COR-L47 (cell line): ENCODE results near the gene COX19.

ENCODE experiments used
- DNase-seq: peaks from one replicate; lab custom pipeline; 2025; lab: John Stamatoyannopoulos, UW

COX19 gene

DNA sequence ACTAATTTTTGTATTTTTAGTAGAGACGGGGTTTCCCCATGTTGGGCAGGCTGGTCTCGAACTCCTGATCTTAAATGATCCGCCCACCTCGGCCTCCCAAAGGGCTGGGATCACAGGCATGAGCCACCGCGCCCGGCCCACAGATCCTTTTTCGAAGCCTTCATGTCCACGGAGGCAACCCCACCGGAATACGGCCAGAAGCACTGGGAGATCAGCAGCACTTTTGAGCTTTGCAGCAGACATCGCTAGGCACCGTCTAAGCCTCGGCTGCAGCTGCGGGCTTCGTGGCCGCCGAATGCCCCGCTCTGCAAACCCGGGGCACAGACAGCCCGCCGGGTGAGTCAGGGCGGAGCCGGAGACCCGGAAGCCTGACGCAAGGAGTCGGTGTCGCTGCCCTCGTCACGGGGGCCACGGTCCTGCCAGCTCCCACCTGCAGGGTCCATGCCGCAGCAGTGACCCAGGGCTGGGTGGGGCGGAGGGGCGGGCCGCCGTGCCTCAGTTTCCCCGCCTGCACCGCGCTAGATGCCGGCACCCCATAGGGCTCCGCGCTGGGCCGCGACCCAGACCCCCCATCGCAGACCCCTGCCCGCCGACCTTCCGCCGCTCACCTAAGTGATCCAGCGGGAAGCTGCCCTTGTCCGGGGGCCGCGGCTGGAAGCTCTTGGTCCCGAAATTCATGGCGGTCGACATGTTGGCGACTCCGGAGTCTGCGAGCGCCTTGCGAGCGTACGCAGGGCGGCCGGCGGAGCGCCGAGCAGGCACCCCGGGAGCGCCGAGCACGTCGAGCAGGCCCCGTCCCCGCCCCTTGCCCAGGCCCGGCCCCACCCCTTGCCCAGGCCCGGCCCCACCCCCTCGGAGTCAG is at the start of gene COX19:
TSS of gene COX19 (minus strand) at position 730 of the 862 bp plus-strand sequence. CDS start at position 690, 40 bp downstream.
- DNase-seq: peak; percentile 79

GRCh38 chr7:1024331-1024841 is 49.0 kb upstream of the COX19 start:
- no peak for DNase-seq

DNA sequence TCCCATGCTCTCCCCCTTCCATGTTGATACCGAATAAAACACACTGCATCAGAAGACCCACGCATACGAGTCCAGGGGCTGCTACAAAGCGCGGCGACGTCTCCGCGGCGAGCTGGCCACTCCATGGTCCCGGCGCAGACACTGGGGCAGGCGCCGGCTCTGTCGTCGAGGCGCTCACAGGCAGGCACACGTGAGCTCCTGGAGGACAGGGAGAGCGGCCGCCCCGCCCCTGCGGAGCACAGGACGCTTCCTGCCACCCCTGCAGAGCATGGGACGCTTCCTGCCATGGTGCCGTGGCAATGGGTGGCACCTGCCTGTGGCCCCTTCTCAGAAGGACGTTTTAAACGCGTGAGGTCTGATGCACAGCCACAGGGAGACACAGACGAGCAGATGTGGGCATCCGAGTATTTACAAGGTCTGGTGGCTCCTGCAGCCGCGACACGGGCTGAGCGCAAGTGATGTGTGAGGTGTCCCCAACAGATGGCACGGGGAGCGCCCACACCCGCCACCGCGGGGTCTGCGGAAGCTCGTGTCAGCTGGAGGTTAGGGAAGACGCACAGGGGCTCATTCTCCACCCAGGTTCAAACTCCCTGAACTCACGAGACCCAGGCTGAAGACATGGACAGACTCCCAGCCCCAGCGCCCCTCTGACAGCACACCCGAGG is 47.6 kb upstream of the COX19 start:
- DNase-seq: no peak

GRCh38 chr7:1022356-1022755 is 47.0 kb upstream of the COX19 start:
- no peak for DNase-seq

GRCh38 chr7:1021931-1022330 is 46.6 kb upstream of the COX19 start:
- DNase-seq: no peak

DNA sequence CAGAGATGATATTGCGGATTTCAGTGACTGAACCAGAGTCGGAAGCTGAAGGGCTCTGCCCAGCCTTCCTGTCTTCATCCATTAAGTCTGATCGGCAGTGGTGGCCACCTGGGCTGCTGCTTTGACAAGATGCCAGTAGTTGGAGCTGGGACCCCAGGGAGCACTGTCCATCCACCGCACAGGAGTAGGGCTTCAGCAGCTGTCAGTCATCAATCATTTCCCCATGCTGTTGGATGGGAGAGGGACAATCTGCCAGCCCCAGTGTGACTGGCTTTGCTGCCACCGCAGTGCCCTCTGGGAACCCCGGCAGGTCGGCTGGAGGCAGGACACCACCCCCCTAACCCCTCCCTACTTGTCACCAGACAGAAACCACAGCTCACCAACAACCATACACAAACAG is 46.0 kb upstream of the COX19 start:
- no peak for DNase-seq

DNA sequence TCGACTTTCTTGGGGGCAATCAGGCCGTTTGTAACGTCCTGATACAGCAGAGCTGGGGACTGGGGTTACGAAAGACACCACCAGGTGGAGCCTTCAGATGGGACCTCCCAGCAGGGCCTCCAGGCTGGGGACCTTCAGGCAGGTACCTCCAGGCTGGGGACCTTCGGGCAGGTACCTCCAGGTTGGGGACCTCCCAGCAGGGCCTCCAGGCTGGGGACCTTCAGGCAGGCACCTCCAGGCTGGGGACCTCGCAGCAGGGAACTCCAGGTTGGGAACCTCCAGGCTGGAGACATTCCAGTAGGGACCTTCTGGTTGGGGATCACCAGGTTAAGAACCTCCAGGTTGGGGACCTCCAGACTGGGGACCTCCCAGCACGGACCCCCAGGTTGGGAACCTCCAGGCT is 45.5 kb upstream of the COX19 start:
- no peak for DNase-seq

DNA sequence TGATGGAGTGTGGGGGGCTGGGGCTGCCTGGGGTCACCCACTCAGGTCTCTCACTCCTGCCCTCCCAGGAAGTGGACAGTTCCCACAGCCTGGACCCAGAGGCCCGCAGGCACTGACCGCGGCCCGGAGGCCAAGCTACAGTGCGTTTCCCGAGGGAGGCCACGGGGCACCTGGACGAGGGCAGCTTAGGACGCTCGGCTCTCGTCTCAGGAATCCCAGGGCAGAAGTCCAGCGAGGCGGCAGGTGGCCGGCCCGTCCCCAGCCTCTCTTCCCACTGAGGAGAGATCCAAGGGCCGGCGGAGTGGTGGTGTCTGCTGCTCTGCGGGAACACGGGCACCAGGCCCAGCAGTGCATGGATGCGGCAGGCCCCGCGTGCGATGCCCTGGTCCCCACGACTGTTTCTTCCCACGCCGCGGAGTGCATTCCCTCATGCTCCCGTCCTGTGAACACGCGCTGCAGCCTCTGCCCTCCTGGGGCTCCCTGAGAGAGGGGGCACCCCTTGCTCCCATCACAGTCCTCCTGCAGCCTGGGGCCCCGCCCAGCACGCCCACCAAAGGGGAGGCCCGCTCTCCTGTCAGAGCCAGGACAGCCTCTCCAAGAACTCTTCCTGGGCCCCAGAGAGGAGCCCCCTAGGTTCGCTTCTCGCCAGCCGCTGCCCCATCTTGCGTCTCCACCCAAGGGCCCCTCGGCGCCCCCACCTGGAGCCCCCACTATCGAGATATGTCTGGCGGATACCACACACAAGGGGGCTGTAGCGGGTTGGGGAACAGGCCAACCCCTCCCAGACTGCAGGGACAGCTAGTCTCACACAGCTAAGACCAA is 44.7 kb upstream of the COX19 start:
- no peak for DNase-seq

DNA sequence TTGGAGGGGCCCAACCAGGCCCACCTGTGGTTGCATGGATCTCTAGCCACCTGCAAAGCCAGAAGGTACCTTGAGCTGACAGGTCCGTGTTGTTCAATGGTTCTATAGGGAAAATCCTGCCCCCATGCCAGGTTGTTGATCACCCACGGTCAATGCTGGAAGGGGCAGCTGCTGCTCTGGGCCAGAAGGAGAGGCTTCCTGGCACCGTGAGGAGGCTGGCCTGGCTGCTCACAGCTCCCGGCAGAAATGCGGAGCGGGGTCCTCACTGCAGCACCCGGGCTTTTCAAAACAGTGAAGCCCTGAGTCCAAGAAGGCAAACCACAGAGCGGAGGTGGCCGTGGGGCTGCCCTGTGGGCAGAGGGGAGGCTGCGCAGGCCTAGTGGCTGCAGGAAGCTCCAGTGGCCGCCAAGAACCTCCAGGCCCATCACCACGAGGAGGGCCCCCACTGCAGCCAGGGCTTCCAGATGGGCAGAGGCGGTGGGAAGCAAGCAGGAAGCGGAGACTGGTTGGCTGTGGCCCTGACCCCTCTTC is 44.0 kb upstream of the COX19 start:
- no peak for DNase-seq

DNA sequence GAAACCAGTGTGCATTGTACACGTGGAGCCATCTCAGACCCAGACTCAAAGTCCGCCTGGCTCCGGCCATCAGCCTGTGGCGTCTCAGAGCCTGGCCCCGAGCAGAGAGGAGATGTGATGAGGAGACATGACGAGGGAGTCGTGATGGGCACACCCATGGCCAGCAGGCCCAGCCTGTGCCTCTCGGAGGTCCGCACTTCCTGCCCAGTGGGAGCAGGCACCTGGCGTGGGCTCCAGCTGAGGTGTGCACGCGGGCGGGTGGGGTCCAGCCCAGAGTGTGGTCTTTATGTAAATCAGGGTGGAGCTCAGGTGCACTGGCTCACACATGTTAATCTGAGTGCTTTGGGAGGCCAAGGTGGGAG is 43.0 kb upstream of the COX19 start:
- no peak for DNase-seq

GRCh38 chr7:1017586-1018333 is 42.4 kb upstream of the COX19 start:
- no peak for DNase-seq

GRCh38 chr7:1016577-1017531 is 41.5 kb upstream of the COX19 start:
- DNase-seq: no peak

DNA sequence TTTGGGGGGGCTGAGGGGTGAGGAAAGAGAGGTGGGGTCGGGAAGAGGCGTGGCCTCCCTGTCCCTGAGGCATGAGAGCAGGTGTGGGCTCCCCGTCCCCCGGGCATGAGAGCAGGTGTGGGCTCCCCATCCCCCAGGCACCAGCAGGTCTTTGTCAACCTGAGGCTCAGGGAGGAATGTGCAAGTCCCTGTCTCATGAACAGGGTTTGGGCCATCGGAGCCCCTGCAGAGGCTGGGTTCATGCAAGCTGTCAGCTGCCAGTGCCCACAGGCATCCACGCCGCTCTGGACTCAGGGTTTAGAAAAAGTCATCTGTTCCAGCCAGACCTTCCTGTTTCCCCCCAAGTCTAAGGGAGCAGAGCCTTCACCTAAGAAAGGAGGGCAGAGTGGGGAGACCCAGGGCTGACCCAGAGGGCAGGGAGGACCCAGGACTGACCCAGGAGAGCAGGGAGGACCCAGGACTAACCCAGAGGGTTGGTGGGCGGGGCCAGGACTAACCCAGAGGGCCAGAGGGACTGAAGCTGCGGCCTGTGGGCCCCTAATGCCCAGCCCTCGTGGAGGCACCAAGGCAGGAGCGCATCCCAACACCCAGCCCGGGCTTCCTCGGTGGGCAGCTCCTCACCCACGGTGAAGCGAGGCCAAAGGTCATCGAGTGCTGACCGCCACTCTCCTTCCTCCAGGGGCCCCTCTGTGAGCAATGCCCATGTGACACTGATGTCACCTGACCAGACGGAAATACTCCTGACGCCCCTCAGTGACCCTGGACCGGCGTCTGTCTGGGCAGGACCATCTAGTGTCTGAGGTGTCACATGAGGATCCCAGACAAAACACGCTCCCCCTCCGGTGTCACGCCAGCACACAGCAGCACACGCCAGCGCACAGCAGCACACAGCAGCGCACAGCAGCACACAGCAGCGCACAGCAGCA is 40.1 kb upstream of the COX19 start:
- DNase-seq: no peak

DNA sequence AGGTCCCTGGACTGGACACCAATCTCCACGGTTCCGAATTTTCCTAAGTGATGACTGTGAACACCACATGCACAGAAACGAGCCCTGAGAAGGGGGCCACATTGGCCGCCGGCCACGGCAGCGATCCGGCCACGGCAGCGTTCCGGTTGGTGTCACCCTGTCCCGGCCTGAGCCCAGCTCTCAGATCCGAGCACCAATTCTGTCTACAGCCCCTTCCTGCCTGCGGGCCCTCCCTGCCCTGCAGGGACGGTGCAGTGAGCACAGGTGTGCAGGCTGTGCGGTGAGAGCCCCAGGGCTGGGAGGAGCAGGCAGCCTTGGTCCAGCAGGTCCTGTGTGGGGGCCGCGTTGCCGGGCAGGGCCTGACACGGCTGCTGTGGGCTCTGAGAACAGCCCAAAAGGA is 39.3 kb upstream of the COX19 start:
- DNase-seq: no peak

DNA sequence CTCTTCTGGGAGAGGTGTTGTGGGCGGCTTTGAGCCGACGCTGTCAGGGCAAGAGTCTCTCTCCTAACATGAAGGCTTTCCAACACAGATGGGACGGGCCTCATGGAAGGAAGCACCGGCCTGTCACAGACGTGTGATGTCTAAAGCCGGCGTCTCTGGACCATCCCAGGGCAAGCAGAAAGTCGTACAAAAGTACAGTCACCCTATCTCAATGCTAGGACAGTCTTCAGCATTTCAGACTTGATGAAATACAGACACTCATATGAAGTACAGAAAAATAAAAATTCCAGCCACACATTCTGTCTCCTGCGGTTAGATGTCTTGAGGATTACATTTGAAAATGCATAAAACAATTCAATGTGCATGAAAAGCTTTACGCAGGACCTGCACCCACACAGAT is 38.2 kb upstream of the COX19 start:
- DNase-seq: no peak

DNA sequence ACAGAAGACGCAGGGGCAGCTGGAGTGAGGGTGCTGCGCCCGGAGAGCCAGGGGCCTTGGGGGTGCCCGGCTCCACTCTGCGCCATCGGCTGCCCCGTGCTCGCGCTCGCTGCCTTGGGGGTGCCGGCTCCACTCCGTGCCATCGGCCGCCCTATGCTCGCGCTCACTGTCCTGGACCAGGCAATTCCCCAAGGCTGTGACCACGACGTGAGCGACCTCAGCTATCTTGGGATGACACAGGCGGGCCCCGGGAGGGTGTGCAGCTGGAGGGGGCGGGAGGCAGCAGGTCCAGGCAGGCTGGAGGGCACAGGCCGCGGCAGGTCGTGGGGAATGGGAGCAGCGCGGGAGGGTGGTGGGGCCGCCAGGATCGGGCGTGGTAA is 37.4 kb upstream of the COX19 start:
- DNase-seq: no peak

DNA sequence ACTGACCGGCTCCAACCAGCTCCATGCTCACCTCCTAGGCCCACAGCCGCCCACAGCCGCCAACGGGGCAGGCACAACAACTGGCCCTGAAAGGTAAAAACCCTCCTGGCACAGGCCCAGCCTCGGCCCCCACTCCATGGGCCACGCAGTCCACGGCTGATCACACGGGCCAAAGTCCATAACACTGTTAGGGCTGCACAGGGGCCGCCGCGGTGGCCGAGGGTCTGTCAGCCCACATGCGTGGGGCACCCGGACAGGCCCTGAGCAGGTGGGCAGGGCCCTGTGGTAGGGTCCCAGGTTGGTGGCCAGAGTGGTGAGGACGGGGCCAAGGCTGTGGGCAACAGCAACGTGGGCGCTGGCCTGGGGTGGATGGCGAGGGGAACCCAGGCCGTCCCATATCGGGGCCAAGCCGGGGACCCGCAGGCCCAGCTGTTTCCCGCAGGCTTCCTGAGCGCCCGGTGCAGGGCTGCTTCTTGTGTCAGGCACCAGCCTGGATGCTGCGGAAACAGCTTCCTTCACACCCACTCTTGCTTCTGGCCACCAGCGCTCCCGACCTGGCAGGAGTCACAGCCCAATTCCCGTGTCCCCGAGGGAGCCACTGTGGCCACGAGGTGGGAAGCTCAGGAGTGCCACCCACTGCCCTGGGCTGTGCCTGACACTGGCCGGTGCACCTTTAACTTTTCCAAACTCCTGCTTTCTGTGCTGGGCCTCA is 36.8 kb upstream of the COX19 start:
- no peak for DNase-seq

GRCh38 chr7:1011297-1012003 is 36.1 kb upstream of the COX19 start:
- no peak for DNase-seq
